ENCODE data around the gene TBC1D22A.

DNA sequence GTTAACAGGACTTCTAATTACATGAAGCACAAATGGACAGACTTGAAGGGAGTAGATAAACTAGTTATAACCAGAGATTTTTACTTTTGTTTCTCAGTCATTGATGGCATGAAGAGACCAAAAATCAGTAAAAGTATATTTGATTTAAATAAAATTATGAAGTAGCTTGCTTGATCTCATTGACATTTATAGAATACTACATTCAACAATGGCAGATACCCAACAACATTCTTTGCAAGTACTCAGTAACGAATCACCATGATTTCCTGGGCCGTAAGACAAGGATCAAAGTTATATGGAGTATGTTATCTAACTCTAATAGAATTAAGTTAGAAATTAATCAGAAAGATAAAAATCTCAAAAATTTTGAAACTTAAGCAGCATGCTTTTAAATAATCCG lies 317.6 kb downstream of the TBC1D22A start:
- TF ChIP-seq, protein P1, sequence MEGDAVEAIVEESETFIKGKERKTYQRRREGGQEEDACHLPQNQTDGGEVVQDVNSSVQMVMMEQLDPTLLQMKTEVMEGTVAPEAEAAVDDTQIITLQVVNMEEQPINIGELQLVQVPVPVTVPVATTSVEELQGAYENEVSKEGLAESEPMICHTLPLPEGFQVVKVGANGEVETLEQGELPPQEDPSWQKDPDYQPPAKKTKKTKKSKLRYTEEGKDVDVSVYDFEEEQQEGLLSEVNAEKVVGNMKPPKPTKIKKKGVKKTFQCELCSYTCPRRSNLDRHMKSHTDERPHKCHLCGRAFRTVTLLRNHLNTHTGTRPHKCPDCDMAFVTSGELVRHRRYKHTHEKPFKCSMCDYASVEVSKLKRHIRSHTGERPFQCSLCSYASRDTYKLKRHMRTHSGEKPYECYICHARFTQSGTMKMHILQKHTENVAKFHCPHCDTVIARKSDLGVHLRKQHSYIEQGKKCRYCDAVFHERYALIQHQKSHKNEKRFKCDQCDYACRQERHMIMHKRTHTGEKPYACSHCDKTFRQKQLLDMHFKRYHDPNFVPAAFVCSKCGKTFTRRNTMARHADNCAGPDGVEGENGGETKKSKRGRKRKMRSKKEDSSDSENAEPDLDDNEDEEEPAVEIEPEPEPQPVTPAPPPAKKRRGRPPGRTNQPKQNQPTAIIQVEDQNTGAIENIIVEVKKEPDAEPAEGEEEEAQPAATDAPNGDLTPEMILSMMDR (conservative IDR thresholded peaks at IDR 0.05; ENCODE audit: low read length) = no peak
- no peak for TF ChIP-seq EZH2phosphoT487 (IDR thresholded peaks at IDR 0.05; ENCODE audit: borderline replicate concordance, low read depth, low read length)

Data from OCI-LY7 (cell line).